GM12878 (cell line): Measurements from ENCODE around the gene CHST5. TPM values are rescaled to one million over a fixed set of nuclear protein-coding genes. Genes with fewer than 3 reads are reported as not detected.

Experiments used
- ASH2L ChIP-seq: fragments of 300-600, 200-600 bp; sonication (generic); IDR thresholded peaks from 2 replicates; pipeline ENCODE4 v1.6.1; 2017; ENCODE audit warnings: low read depth, mild to moderate bottlenecking, borderline replicate concordance
- ATF7 ChIP-seq: fragments of 450-650 bp; IDR thresholded peaks from 2 replicates; pipeline ENCODE4 v1.6.1; 2016; ENCODE audit warnings: low read depth, mild to moderate bottlenecking
- BHLHE40 ChIP-seq, 2 experiments: fragments of 450-650 bp in 1 of 2; IDR thresholded peaks; 2 replicates each; pipeline ENCODE4 v1.6.1; 2011 to 2017; ENCODE audit warnings: low read depth in 2 of 2, borderline replicate concordance in 1 of 2, improper control_type of control experiment in 1 of 2, low read length in 1 of 2, mild to moderate bottlenecking in 1 of 2
- CHD1 ChIP-seq: IDR thresholded peaks from 2 replicates; pipeline ENCODE4 v1.6.1; 2012; ENCODE audit warnings: low read depth, low read length, improper control_type of control experiment
- CREB1 ChIP-seq: IDR thresholded peaks from 2 replicates; pipeline ENCODE4 v1.6.1; 2012; ENCODE audit warnings: low read depth, mild to moderate bottlenecking, inconsistent platforms
- EED ChIP-seq: sonication (generic); IDR thresholded peaks from 2 replicates; pipeline ENCODE4 v1.6.1; 2016; ENCODE audit warnings: antibody characterized with exemption, low read depth
- LARP7 ChIP-seq: fragments of 450-650 bp; IDR thresholded peaks from 2 replicates; pipeline ENCODE4 v1.6.1; 2017; ENCODE audit warnings: mild to moderate bottlenecking
- MTA2 ChIP-seq: fragments of 450-650 bp; IDR thresholded peaks from 2 replicates; pipeline ENCODE4 v1.6.1; 2016; ENCODE audit warnings: low read depth, mild to moderate bottlenecking, moderate library complexity
- MYB ChIP-seq: fragments of 150-350 bp; IDR thresholded peaks from 2 replicates; pipeline ENCODE4 v1.6.1; 2014; ENCODE audit warnings: mild to moderate bottlenecking, low read depth, low read length, borderline replicate concordance
- NR2C1 ChIP-seq: fragments of 450-650 bp; IDR thresholded peaks from 2 replicates; pipeline ENCODE4 v1.6.1; 2017; ENCODE audit warnings: antibody characterized with exemption, mild to moderate bottlenecking, moderate library complexity
- SIN3A ChIP-seq: IDR thresholded peaks from 2 replicates; pipeline ENCODE4 v1.6.1; 2012; ENCODE audit warnings: low read depth, low read length, improper control_type of control experiment
- STAT3 ChIP-seq: IDR thresholded peaks from 2 replicates; pipeline ENCODE4 v1.6.1; 2011; ENCODE audit warnings: low read depth, low read length, improper control_type of control experiment
- ZBTB4 ChIP-seq: fragments of 450-650 bp; formaldehyde crosslinking; IDR thresholded peaks from 2 replicates; pipeline ENCODE4 v1.4.0; 2022; ENCODE audit warnings: mild to moderate bottlenecking, moderate library complexity
- ZNF207 ChIP-seq: fragments of 450-650 bp; IDR thresholded peaks from 2 replicates; pipeline ENCODE4 v1.6.1; 2014; ENCODE audit warnings: antibody characterized with exemption, mild to moderate bottlenecking, borderline replicate concordance
- polyA plus RNA-seq, 11 experiments: library from polyadenylated mRNA; depleted of rRNA in 4 of 11; unstranded in 6 of 11; stranded (reverse) in 5 of 11; fragments of >200 nt; fragmentation: Nextera tagmentation in 4 of 11; fragmentation: Illumina TruSeq in 1 of 11; extraction: Ambion mirVana in 4 of 11; extraction: Trizol in 1 of 11; gene quantifications; 1 replicate in 1 of 11; 2 replicates in 10 of 11; pipeline versions ENCODE4 v1.2.1 to v1.2.3, GENCODE V29; 2011 to 2016; ENCODE audit warnings: inconsistent platforms in 2 of 11, missing spikeins in 2 of 11, low read depth in 1 of 11
- total RNA-seq, 4 experiments: library from RNA; depleted of rRNA in 3 of 4; stranded (reverse); fragments of >200 nt in 3 of 4; fragmentation: Illumina TruSeq in 1 of 4; extraction: Trizol in 1 of 4; gene quantifications; 2 replicates each; pipeline versions ENCODE4 v1.2.1 to v1.2.3, GENCODE V29; 2013 to 2021
- TF ChIP-seq, protein P1 (sequence below): IDR thresholded peaks from 2 replicates; pipeline ENCODE4 v1.6.1; 2012; ENCODE audit warnings: low read depth, low read length, improper control_type of control experiment
- TF ChIP-seq, protein P2 (sequence below): fragments of 450-650 bp; IDR thresholded peaks from 2 replicates; pipeline ENCODE4 v1.6.1; 2017; ENCODE audit warnings: mild to moderate bottlenecking, moderate library complexity
- TF ChIP-seq, protein P3 (sequence below): fragments of 450-650 bp; IDR thresholded peaks from 2 replicates; pipeline ENCODE4 v1.6.1; 2016; ENCODE audit warnings: mild to moderate bottlenecking, moderate library complexity, borderline replicate concordance

CHST5 gene
- total and polyA plus RNA-seq, 10 of the 15 experiments (the other 5 are each of a cell fraction or from before 2014, with no cell fraction given): 0.04 to 0.43 (median 0.14) TPM; not detected in 6

DNA sequence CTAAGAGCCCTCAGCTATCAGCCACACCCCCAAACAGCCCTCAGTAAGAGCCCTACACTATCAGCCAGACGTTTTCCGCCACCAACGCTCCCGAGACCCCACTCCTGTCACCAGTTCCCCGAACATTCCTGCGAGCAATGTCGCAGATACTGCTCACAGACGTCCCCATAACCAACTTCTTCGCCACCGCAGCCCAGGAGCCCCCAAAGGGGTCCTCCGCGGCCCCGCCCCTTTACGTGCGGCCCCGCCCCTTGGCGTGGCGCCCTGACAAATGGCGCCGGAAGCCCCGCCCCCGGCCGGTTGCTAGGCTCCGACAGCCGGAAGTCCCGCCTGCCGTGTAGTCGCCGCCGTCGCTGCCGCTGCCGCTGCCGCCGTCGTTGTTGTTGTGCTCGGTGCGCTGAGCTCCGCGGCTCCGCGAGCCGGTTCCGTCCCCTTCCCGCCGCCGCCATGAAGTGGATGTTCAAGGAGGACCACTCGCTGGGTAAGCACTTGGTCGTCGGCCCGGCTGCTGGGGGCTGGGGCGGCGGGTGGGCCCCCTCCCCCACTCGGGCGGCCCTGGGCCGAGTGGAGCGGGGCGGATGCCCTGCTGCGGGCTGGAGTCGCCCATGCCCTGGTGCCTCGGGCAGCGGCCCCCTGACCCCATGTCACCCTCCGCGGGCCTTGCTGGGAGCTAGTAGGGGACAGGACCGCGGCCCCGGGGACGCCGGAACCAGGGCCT lies 30.3 kb upstream of the CHST5 start, which contains the start of gene GABARAPL2 (continued):
- TF ChIP-seq BHLHE40 (IDR thresholded peaks at IDR 0.05; ENCODE audit: borderline replicate concordance in 1 of 2, low read depth in 2 of 2, low read length in 1 of 2): peak in 1 of 2 experiments; percentile 38; a peak in 2 of 4 replicates
- no peak for TF ChIP-seq ZBTB4 (CRISPR knock-in tag)
- no peak for TF ChIP-seq ASH2L
- TF ChIP-seq, protein P1, sequence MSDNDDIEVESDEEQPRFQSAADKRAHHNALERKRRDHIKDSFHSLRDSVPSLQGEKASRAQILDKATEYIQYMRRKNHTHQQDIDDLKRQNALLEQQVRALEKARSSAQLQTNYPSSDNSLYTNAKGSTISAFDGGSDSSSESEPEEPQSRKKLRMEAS: no peak
- peak; percentile 40; the same call in 1 of the 2 replicates for TF ChIP-seq ATF7
- no peak for TF ChIP-seq STAT3
- no peak for TF ChIP-seq EED
- TF ChIP-seq, protein P2, sequence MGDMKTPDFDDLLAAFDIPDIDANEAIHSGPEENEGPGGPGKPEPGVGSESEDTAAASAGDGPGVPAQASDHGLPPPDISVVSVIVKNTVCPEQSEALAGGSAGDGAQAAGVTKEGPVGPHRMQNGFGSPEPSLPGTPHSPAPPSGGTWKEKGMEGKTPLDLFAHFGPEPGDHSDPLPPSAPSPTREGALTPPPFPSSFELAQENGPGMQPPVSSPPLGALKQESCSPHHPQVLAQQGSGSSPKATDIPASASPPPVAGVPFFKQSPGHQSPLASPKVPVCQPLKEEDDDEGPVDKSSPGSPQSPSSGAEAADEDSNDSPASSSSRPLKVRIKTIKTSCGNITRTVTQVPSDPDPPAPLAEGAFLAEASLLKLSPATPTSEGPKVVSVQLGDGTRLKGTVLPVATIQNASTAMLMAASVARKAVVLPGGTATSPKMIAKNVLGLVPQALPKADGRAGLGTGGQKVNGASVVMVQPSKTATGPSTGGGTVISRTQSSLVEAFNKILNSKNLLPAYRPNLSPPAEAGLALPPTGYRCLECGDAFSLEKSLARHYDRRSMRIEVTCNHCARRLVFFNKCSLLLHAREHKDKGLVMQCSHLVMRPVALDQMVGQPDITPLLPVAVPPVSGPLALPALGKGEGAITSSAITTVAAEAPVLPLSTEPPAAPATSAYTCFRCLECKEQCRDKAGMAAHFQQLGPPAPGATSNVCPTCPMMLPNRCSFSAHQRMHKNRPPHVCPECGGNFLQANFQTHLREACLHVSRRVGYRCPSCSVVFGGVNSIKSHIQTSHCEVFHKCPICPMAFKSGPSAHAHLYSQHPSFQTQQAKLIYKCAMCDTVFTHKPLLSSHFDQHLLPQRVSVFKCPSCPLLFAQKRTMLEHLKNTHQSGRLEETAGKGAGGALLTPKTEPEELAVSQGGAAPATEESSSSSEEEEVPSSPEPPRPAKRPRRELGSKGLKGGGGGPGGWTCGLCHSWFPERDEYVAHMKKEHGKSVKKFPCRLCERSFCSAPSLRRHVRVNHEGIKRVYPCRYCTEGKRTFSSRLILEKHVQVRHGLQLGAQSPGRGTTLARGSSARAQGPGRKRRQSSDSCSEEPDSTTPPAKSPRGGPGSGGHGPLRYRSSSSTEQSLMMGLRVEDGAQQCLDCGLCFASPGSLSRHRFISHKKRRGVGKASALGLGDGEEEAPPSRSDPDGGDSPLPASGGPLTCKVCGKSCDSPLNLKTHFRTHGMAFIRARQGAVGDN: peak; percentile 55; the same call in 1 of the 2 replicates
- 0 out of 2 replicates have a peak, but pooled peaks have one; percentile 14 for TF ChIP-seq MYB
- peak; percentile 84 for TF ChIP-seq LARP7
- no peak for TF ChIP-seq SIN3A
- no peak for TF ChIP-seq ZNF207
- no peak for TF ChIP-seq CHD1
- no peak for TF ChIP-seq NR2C1
- TF ChIP-seq, protein P3, sequence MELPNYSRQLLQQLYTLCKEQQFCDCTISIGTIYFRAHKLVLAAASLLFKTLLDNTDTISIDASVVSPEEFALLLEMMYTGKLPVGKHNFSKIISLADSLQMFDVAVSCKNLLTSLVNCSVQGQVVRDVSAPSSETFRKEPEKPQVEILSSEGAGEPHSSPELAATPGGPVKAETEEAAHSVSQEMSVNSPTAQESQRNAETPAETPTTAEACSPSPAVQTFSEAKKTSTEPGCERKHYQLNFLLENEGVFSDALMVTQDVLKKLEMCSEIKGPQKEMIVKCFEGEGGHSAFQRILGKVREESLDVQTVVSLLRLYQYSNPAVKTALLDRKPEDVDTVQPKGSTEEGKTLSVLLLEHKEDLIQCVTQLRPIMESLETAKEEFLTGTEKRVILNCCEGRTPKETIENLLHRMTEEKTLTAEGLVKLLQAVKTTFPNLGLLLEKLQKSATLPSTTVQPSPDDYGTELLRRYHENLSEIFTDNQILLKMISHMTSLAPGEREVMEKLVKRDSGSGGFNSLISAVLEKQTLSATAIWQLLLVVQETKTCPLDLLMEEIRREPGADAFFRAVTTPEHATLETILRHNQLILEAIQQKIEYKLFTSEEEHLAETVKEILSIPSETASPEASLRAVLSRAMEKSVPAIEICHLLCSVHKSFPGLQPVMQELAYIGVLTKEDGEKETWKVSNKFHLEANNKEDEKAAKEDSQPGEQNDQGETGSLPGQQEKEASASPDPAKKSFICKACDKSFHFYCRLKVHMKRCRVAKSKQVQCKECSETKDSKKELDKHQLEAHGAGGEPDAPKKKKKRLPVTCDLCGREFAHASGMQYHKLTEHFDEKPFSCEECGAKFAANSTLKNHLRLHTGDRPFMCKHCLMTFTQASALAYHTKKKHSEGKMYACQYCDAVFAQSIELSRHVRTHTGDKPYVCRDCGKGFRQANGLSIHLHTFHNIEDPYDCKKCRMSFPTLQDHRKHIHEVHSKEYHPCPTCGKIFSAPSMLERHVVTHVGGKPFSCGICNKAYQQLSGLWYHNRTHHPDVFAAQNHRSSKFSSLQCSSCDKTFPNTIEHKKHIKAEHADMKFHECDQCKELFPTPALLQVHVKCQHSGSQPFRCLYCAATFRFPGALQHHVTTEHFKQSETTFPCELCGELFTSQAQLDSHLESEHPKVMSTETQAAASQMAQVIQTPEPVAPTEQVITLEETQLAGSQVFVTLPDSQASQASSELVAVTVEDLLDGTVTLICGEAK: peak; percentile 85
- TF ChIP-seq CREB1: peak; percentile 75
- TF ChIP-seq MTA2: no peak
